ENCODE measurements around the gene GPS1.

- no peak for TF ChIP-seq CTCF (IDR thresholded peaks at IDR 0.05; ENCODE audit: low read depth, low read length, poor library complexity, severe bottlenecking)
- TF ChIP-seq EZH2phosphoT487 (IDR thresholded peaks at IDR 0.05; ENCODE audit: borderline replicate concordance, low read length), result no peak
Observed at GRCh38 chr17:82025401-82026107, 26.1 kb upstream of the GPS1 start.

All from DOHH2 (cell line).